ENCODE measurements around the gene IPCEF1.

Gene IPCEF1

GRCh38 chr6:154356690-154357089 is at the start of gene IPCEF1:
Gene IPCEF1 (minus strand): TSS chr6:154356803. CDS start chr6:154265947, 90,856 bp downstream.
- no peak within 1 kb of the TSS for H3K27ac ChIP-seq (ENCODE audit: low read depth, low read length)

GRCh38 chr6:154406301-154406700 is 49.7 kb upstream of the IPCEF1 start:
- H3K4me1 ChIP-seq (ENCODE audit: control insufficient read depth in 5 of 5, insufficient read depth in 5 of 5, low read length in 5 of 5), result peaks cover 4 to 41% (median 22%) of the 10 kb centered on the region in 5 donors

More at GRCh38 chr6:154356690-154357089, at the start of gene IPCEF1:
- H3K27me3 ChIP-seq (ENCODE audit: control insufficient read depth in 5 of 5, insufficient read depth in 4 of 5, low read length in 5 of 5), result peaks cover 0 to 2% (median 0%) of the 10 kb centered on the region in 5 donors
- no peak within 1 kb of the TSS for H3K9ac ChIP-seq (ENCODE audit: low read length in 5 of 5)
- H3K4me1 ChIP-seq (ENCODE audit: control insufficient read depth in 5 of 5, insufficient read depth in 5 of 5, low read length in 5 of 5), result peaks cover 0 to 9% (median 0%) of the 10 kb centered on the region in 5 donors
- H3K4me3 ChIP-seq (ENCODE audit: low read depth in 1 of 5, low read length in 5 of 5), result no peak within 1 kb of the TSS
- H3K9me3 ChIP-seq (ENCODE audit: control insufficient read depth in 5 of 5, low read length in 5 of 5), result no peaks in the 10 kb centered on the region
- H3K36me3 ChIP-seq (ENCODE audit: control insufficient read depth in 5 of 5, insufficient read depth in 5 of 5, low read length in 5 of 5), result no peaks in the 10 kb centered on the region

GRCh38 chr6:154404791-154405400 is 48.3 kb upstream of the IPCEF1 start:
- Histone ChIP-seq H3K4me3 (ENCODE audit: low read depth in 1 of 5, low read length in 5 of 5) (peak overlapping the region in 2 of 5 donors; percentile 13 to 21), H3K27ac (ENCODE audit: low read depth, low read length) (no peak overlapping the region)

More at GRCh38 chr6:154406301-154406700, 49.7 kb upstream of the IPCEF1 start:
- no peak overlapping the region for H3K27ac ChIP-seq (ENCODE audit: low read depth, low read length)
- no peaks in the 10 kb centered on the region for H3K9me3 ChIP-seq (ENCODE audit: control insufficient read depth in 5 of 5, low read length in 5 of 5)
- H3K9ac ChIP-seq (ENCODE audit: low read length in 5 of 5), result no peak overlapping the region
- H3K4me3 ChIP-seq (ENCODE audit: low read depth in 1 of 5, low read length in 5 of 5), result no peak overlapping the region
- H3K27me3 ChIP-seq (ENCODE audit: control insufficient read depth in 5 of 5, insufficient read depth in 4 of 5, low read length in 5 of 5), result no peaks in the 10 kb centered on the region
- H3K36me3 ChIP-seq (ENCODE audit: control insufficient read depth in 5 of 5, insufficient read depth in 5 of 5, low read length in 5 of 5), result peaks cover 0 to 3% (median 0%) of the 10 kb centered on the region in 5 donors

GRCh38 chr6:154403788-154404187 is 47.2 kb upstream of the IPCEF1 start:
- Histone ChIP-seq H3K27ac (ENCODE audit: low read depth, low read length) (no peak overlapping the region), H3K4me3 (ENCODE audit: low read depth in 1 of 5, low read length in 5 of 5) (no peak overlapping the region), H3K4me1 (ENCODE audit: control insufficient read depth in 5 of 5, insufficient read depth in 5 of 5, low read length in 5 of 5) (peaks cover 0 to 23% (median 4%) of the 10 kb centered on the region in 5 donors), H3K9ac (ENCODE audit: low read length in 5 of 5) (peak overlapping the region in 1 of 5 donors; percentile 17), H3K9me3 (ENCODE audit: control insufficient read depth in 5 of 5, low read length in 5 of 5) (no peaks in the 10 kb centered on the region), H3K36me3 (ENCODE audit: control insufficient read depth in 5 of 5, insufficient read depth in 5 of 5, low read length in 5 of 5) (peaks cover 0 to 3% (median 0%) of the 10 kb centered on the region in 5 donors), H3K27me3 (ENCODE audit: control insufficient read depth in 5 of 5, insufficient read depth in 4 of 5, low read length in 5 of 5) (no peaks in the 10 kb centered on the region)

More at GRCh38 chr6:154404791-154405400, 48.3 kb upstream of the IPCEF1 start:
- no peaks in the 10 kb centered on the region for H3K9me3 ChIP-seq (ENCODE audit: control insufficient read depth in 5 of 5, low read length in 5 of 5)
- H3K4me1 ChIP-seq (ENCODE audit: control insufficient read depth in 5 of 5, insufficient read depth in 5 of 5, low read length in 5 of 5), result peaks cover 0 to 28% (median 9%) of the 10 kb centered on the region in 5 donors
- peaks cover 0 to 3% (median 0%) of the 10 kb centered on the region in 5 donors for H3K36me3 ChIP-seq (ENCODE audit: control insufficient read depth in 5 of 5, insufficient read depth in 5 of 5, low read length in 5 of 5)
- no peaks in the 10 kb centered on the region for H3K27me3 ChIP-seq (ENCODE audit: control insufficient read depth in 5 of 5, insufficient read depth in 4 of 5, low read length in 5 of 5)
- no peak overlapping the region for H3K9ac ChIP-seq (ENCODE audit: low read length in 5 of 5)

GRCh38 chr6:154402081-154402780 is 45.6 kb upstream of the IPCEF1 start:
- Histone ChIP-seq H3K27me3 (ENCODE audit: control insufficient read depth in 5 of 5, insufficient read depth in 4 of 5, low read length in 5 of 5) (no peaks in the 10 kb centered on the region), H3K9ac (ENCODE audit: low read length in 5 of 5) (no peak overlapping the region), H3K4me3 (ENCODE audit: low read depth in 1 of 5, low read length in 5 of 5) (no peak overlapping the region), H3K27ac (ENCODE audit: low read depth, low read length) (no peak overlapping the region), H3K9me3 (ENCODE audit: control insufficient read depth in 5 of 5, low read length in 5 of 5) (no peaks in the 10 kb centered on the region), H3K36me3 (ENCODE audit: control insufficient read depth in 5 of 5, insufficient read depth in 5 of 5, low read length in 5 of 5) (peaks cover 0 to 3% (median 0%) of the 10 kb centered on the region in 5 donors), H3K4me1 (ENCODE audit: control insufficient read depth in 5 of 5, insufficient read depth in 5 of 5, low read length in 5 of 5) (peaks cover 0 to 14% (median 0%) of the 10 kb centered on the region in 5 donors)

GRCh38 chr6:154399097-154399496 is 42.5 kb upstream of the IPCEF1 start:
- Histone ChIP-seq H3K9me3 (ENCODE audit: control insufficient read depth in 5 of 5, low read length in 5 of 5) (no peaks in the 10 kb centered on the region), H3K27me3 (ENCODE audit: control insufficient read depth in 5 of 5, insufficient read depth in 4 of 5, low read length in 5 of 5) (no peaks in the 10 kb centered on the region), H3K9ac (ENCODE audit: low read length in 5 of 5) (no peak overlapping the region), H3K4me1 (ENCODE audit: control insufficient read depth in 5 of 5, insufficient read depth in 5 of 5, low read length in 5 of 5) (peaks cover 0 to 7% (median 0%) of the 10 kb centered on the region in 5 donors), H3K4me3 (ENCODE audit: low read depth in 1 of 5, low read length in 5 of 5) (no peak overlapping the region), H3K36me3 (ENCODE audit: control insufficient read depth in 5 of 5, insufficient read depth in 5 of 5, low read length in 5 of 5) (no peaks in the 10 kb centered on the region), H3K27ac (ENCODE audit: low read depth, low read length) (no peak overlapping the region)

GRCh38 chr6:154397491-154398195 is 41.0 kb upstream of the IPCEF1 start:
- Histone ChIP-seq H3K36me3 (ENCODE audit: control insufficient read depth in 5 of 5, insufficient read depth in 5 of 5, low read length in 5 of 5) (no peaks in the 10 kb centered on the region), H3K4me3 (ENCODE audit: low read depth in 1 of 5, low read length in 5 of 5) (no peak overlapping the region), H3K27me3 (ENCODE audit: control insufficient read depth in 5 of 5, insufficient read depth in 4 of 5, low read length in 5 of 5) (peaks cover 0 to 2% (median 0%) of the 10 kb centered on the region in 5 donors), H3K27ac (ENCODE audit: low read depth, low read length) (no peak overlapping the region), H3K9ac (ENCODE audit: low read length in 5 of 5) (no peak overlapping the region), H3K4me1 (ENCODE audit: control insufficient read depth in 5 of 5, insufficient read depth in 5 of 5, low read length in 5 of 5) (no peaks in the 10 kb centered on the region), H3K9me3 (ENCODE audit: control insufficient read depth in 5 of 5, low read length in 5 of 5) (no peaks in the 10 kb centered on the region)

- Histone ChIP-seq H3K4me1 (ENCODE audit: control insufficient read depth in 5 of 5, insufficient read depth in 5 of 5, low read length in 5 of 5) (no peaks in the 10 kb centered on the region), H3K27me3 (ENCODE audit: control insufficient read depth in 5 of 5, insufficient read depth in 4 of 5, low read length in 5 of 5) (peaks cover 0 to 2% (median 0%) of the 10 kb centered on the region in 5 donors), H3K9ac (ENCODE audit: low read length in 5 of 5) (no peak overlapping the region), H3K27ac (ENCODE audit: low read depth, low read length) (no peak overlapping the region), H3K4me3 (ENCODE audit: low read depth in 1 of 5, low read length in 5 of 5) (no peak overlapping the region), H3K9me3 (ENCODE audit: control insufficient read depth in 5 of 5, low read length in 5 of 5) (no peaks in the 10 kb centered on the region), H3K36me3 (ENCODE audit: control insufficient read depth in 5 of 5, insufficient read depth in 5 of 5, low read length in 5 of 5) (no peaks in the 10 kb centered on the region)
Measured at GRCh38 chr6:154395878-154396277, 39.3 kb upstream of the IPCEF1 start.

GRCh38 chr6:154395316-154395715 is 38.7 kb upstream of the IPCEF1 start:
- H3K27ac ChIP-seq (ENCODE audit: low read depth, low read length), result no peak overlapping the region
- H3K4me1 ChIP-seq (ENCODE audit: control insufficient read depth in 5 of 5, insufficient read depth in 5 of 5, low read length in 5 of 5), result no peaks in the 10 kb centered on the region
- peaks cover 0 to 2% (median 0%) of the 10 kb centered on the region in 5 donors for H3K27me3 ChIP-seq (ENCODE audit: control insufficient read depth in 5 of 5, insufficient read depth in 4 of 5, low read length in 5 of 5)
- no peak overlapping the region for H3K4me3 ChIP-seq (ENCODE audit: low read depth in 1 of 5, low read length in 5 of 5)
- H3K9me3 ChIP-seq (ENCODE audit: control insufficient read depth in 5 of 5, low read length in 5 of 5), result no peaks in the 10 kb centered on the region
- H3K36me3 ChIP-seq (ENCODE audit: control insufficient read depth in 5 of 5, insufficient read depth in 5 of 5, low read length in 5 of 5), result no peaks in the 10 kb centered on the region
- no peak overlapping the region for H3K9ac ChIP-seq (ENCODE audit: low read length in 5 of 5)

Data from subcutaneous abdominal adipose tissue (tissue), 5 donors.